Caco-2 (cell line): ENCODE results near the gene E2F4. TPM values are rescaled to one million over a fixed set of nuclear protein-coding genes. Genes with fewer than 3 reads are reported as not detected.

Source experiments
- BruUV-seq: library from RNA; stranded (reverse); fragments of 400-500 nt; replicated peaks from 2 replicates; lab custom pipeline; 2021; lab: Mats Ljungman, UMichigan
- CTCF ChIA-PET: fragments of 300-600 bp; sonication (Branson Sonifier 250); formaldehyde crosslinking; loops from one replicate; lab custom pipeline; 2022; ENCODE audit warnings: antibody characterized with exemption; lab: Charles Lee
- POLR2A ChIA-PET: fragments of 300-600 bp; sonication (Branson Sonifier 250); formaldehyde crosslinking; loops from one replicate; lab custom pipeline; 2022; ENCODE audit warnings: antibody characterized with exemption; lab: Charles Lee
- DNase-seq, 2 experiments: peaks; one replicate each; pipeline versions ENCODE4 v3.0.0 to v3.0.0-alpha.2; 2020 to 2022
- H3K27me3 ChIP-seq: replicated peaks from 2 replicates; pipeline ENCODE4 v1.6.0; 2011; ENCODE audit warnings: low read length; ENCODE audit not compliant: control insufficient read depth, insufficient read depth
- H3K36me3 ChIP-seq: 2 replicates; pipeline ENCODE4 v1.5.1; 2011; ENCODE audit warnings: low read length; ENCODE audit not compliant: control insufficient read depth, insufficient read depth
- H3K4me1 ChIP-seq: fragments of 250-450 bp; sonication (Bioruptor Pico); 2 replicates; pipeline ENCODE4 v1.5.1; 2020; ENCODE audit warnings: mild to moderate bottlenecking
- H3K4me3 ChIP-seq: 2 replicates; pipeline ENCODE4 v1.5.1; 2011; ENCODE audit warnings: low read depth, mild to moderate bottlenecking, control low read depth, low read length
- H3K9me3 ChIP-seq: fragments of 250-450 bp; sonication (Bioruptor Pico); 2 replicates; pipeline ENCODE4 v1.5.1; 2020; ENCODE audit warnings: mild to moderate bottlenecking, moderate library complexity
- H3K27ac Mint-ChIP-seq: one replicate; pipeline ENCODE4 v1.8.0; 2022; ENCODE audit warnings: mixed read lengths; ENCODE audit not compliant: unreplicated experiment
- H3K27me3 Mint-ChIP-seq: one replicate; pipeline ENCODE4 v1.8.0; 2022; ENCODE audit warnings: mixed read lengths; ENCODE audit not compliant: insufficient read depth, unreplicated experiment
- H3K36me3 Mint-ChIP-seq: one replicate; pipeline ENCODE4 v1.8.0; 2022; ENCODE audit warnings: mild to moderate bottlenecking, mixed read lengths; ENCODE audit not compliant: insufficient read depth, unreplicated experiment
- H3K4me1 Mint-ChIP-seq: one replicate; pipeline ENCODE4 v1.8.0; 2022; ENCODE audit warnings: low read depth, mixed read lengths; ENCODE audit not compliant: unreplicated experiment
- H3K4me3 Mint-ChIP-seq: one replicate; pipeline ENCODE4 v1.8.0; 2022; ENCODE audit warnings: mild to moderate bottlenecking, moderate library complexity, mixed read lengths; ENCODE audit not compliant: unreplicated experiment
- H3K9me3 Mint-ChIP-seq: one replicate; pipeline ENCODE4 v1.8.0; 2022; ENCODE audit warnings: mixed read lengths; ENCODE audit not compliant: unreplicated experiment
- CTCF ChIP-seq, 2 experiments: fragments of 200-600 bp in 1 of 2; IDR thresholded peaks; 1 replicate in 1 of 2; 2 replicates in 1 of 2; pipeline versions ENCODE4 v1.5.1 to v1.8.0; 2011 to 2022; ENCODE audit warnings: antibody characterized with exemption in 1 of 2, control low read depth in 1 of 2, inconsistent platforms in 1 of 2, low read depth in 1 of 2, low read length in 1 of 2, mild to moderate bottlenecking in 1 of 2, moderate library complexity in 1 of 2; ENCODE audit not compliant: insufficient read depth in 1 of 2, severe bottlenecking in 1 of 2, unreplicated experiment in 1 of 2
- intact Hi-C: fragments of 100-400 bp; cut with micrococcal nuclease; formaldehyde crosslinking; loops from one replicate; pipeline ENCODE4 v1.10.0; 2022; ENCODE audit not compliant: unreplicated experiment
- total RNA-seq: library from RNA; stranded (reverse); gene quantifications from 2 replicates; pipeline ENCODE4 v1.2.3, GENCODE V29; 2022

The E2F4 gene
- total RNA-seq, 1 experiment from 2014 or later, result 115 TPM

- Mint-ChIP-seq H3K27ac (peak overlapping the region; percentile 50), H3K4me1 (peaks cover 23% of the 10 kb centered on the region), H3K36me3 (peaks cover 53% of the 10 kb centered on the region), H3K4me3 (peak overlapping the region; percentile 84), H3K27me3 (no peaks in the 10 kb centered on the region), H3K9me3 (no peaks in the 10 kb centered on the region)
- Histone ChIP-seq H3K4me3 (peak overlapping the region; percentile 95), H3K36me3 (peaks cover 7% of the 10 kb centered on the region), H3K4me1 (peaks cover 27% of the 10 kb centered on the region), H3K27me3 (no peaks in the 10 kb centered on the region), H3K9me3 (no peaks in the 10 kb centered on the region)
- BruUV-seq, result no TSS peak
- CTCF ChIA-PET, result interaction anchor here (0.6 kb wide), 3 partner anchors 265 to 1508 kb away, joined by 3 to 5 read pairs (median 3); no protein-coding TSS in a partner anchor
- POLR2A ChIA-PET, result interaction anchor here (0.9 kb wide), 1 partner anchor 49 kb away, joined by 3 read pairs; no protein-coding TSS in a partner anchor
- intact Hi-C loops, result no loop called here
- no peak for DNase-seq
- TF ChIP-seq CTCF (IDR thresholded peaks at IDR 0.05; ENCODE audit: insufficient read depth in 1 of 2, low read depth in 1 of 2, low read length in 1 of 2, severe bottlenecking in 1 of 2, unreplicated experiment in 1 of 2), result no peak
Measured at GRCh38 chr16:67200491-67200890, 8.5 kb downstream of the E2F4 start.

GRCh38 chr16:67201411-67202345 lies 9.7 kb downstream of the E2F4 start:
- H3K36me3 Mint-ChIP-seq, result peaks cover 51% of the 10 kb centered on the region
- BruUV-seq, result TSS peak; percentile 10
- no peaks in the 10 kb centered on the region for H3K9me3 ChIP-seq

More at GRCh38 chr16:67201411-67202345, 9.7 kb downstream of the E2F4 start:
- H3K4me1 ChIP-seq, result peaks cover 24% of the 10 kb centered on the region
- H3K9me3 Mint-ChIP-seq, result no peaks in the 10 kb centered on the region
- ChIA-PET CTCF (no interaction called here), POLR2A (interaction anchor here (1.0 kb wide), 1 partner anchor 44 kb away, joined by 3 read pairs; no protein-coding TSS in a partner anchor)
- H3K27me3 ChIP-seq, result no peaks in the 10 kb centered on the region
- H3K4me1 Mint-ChIP-seq, result peaks cover 19% of the 10 kb centered on the region
- no peak overlapping the region for H3K27ac Mint-ChIP-seq
- no peaks in the 10 kb centered on the region for H3K27me3 Mint-ChIP-seq
- no peak overlapping the region for H3K4me3 ChIP-seq
- DNase-seq, result no peak
- TF ChIP-seq CTCF (IDR thresholded peaks at IDR 0.05; ENCODE audit: insufficient read depth in 1 of 2, low read depth in 1 of 2, low read length in 1 of 2, severe bottlenecking in 1 of 2, unreplicated experiment in 1 of 2), result no peak
- no peak overlapping the region for H3K4me3 Mint-ChIP-seq
- H3K36me3 ChIP-seq, result peaks cover 4% of the 10 kb centered on the region
- intact Hi-C loops, result no loop called here
